Fibroblast of lung (primary cell): ENCODE results near the gene ZC3H12C. TPM values are rescaled to one million over a fixed set of nuclear protein-coding genes. Genes with fewer than 3 reads are reported as not detected.

ENCODE experiments used
- DNase-seq, 2 donors: peaks; one replicate each; pipeline versions ENCODE4 v3.0.0 to v3.0.0-alpha.2; 2010; ENCODE audit warnings: low read depth in 2 of 2
- H2AFZ ChIP-seq: 2 replicates; pipeline ENCODE4 v1.5.1; 2012; ENCODE audit warnings: low read length, control low read depth, inconsistent platforms
- H3K27ac ChIP-seq: 2 replicates; pipeline ENCODE4 v1.5.1; 2011; ENCODE audit warnings: low read length, control low read depth; ENCODE audit not compliant: insufficient read depth
- H3K27me3 ChIP-seq: 2 replicates; pipeline ENCODE4 v1.5.1; 2011; ENCODE audit warnings: mild to moderate bottlenecking, low read length; ENCODE audit not compliant: control insufficient read depth, insufficient read depth
- H3K36me3 ChIP-seq: 2 replicates; pipeline ENCODE4 v1.5.1; 2011; ENCODE audit warnings: low read length; ENCODE audit not compliant: control insufficient read depth, insufficient read depth
- H3K4me1 ChIP-seq: 2 replicates; pipeline ENCODE4 v1.5.1; 2011; ENCODE audit warnings: low read length; ENCODE audit not compliant: control insufficient read depth, insufficient read depth; ENCODE audit errors: extremely low read depth
- H3K4me2 ChIP-seq: 2 replicates; pipeline ENCODE4 v1.5.1; 2011; ENCODE audit warnings: low read length, control low read depth; ENCODE audit not compliant: insufficient read depth; ENCODE audit errors: extremely low read depth
- H3K4me3 ChIP-seq, 4 experiments: fragments of 200-600 bp in 1 of 4; sonication (generic) in 1 of 4; replicated peaks in 1 of 4; 2 replicates each; pipeline ENCODE4 v1.5.1; 2011 to 2016; ENCODE audit warnings: low read length in 4 of 4, low read depth in 3 of 4, mild to moderate bottlenecking in 3 of 4, control low read depth in 2 of 4, inconsistent platforms in 1 of 4, mixed read lengths in 1 of 4; ENCODE audit not compliant: insufficient read depth in 1 of 4; ENCODE audit errors: control extremely low read depth in 1 of 4
- H3K79me2 ChIP-seq: 2 replicates; pipeline ENCODE4 v1.5.1; 2012; ENCODE audit warnings: mild to moderate bottlenecking, low read length, inconsistent platforms; ENCODE audit not compliant: control insufficient read depth, insufficient read depth
- H3K9ac ChIP-seq: 2 replicates; pipeline ENCODE4 v1.5.1; 2011; ENCODE audit warnings: mild to moderate bottlenecking, low read length, control low read depth; ENCODE audit not compliant: insufficient read depth
- H3K9me3 ChIP-seq: 2 replicates; pipeline ENCODE4 v1.5.1; 2012; ENCODE audit warnings: low read depth, low read length; ENCODE audit not compliant: control insufficient read depth, insufficient read depth
- H4K20me1 ChIP-seq: 2 replicates; pipeline ENCODE4 v1.5.1; 2011; ENCODE audit warnings: low read length; ENCODE audit not compliant: control insufficient read depth, insufficient read depth; ENCODE audit errors: extremely low read depth
- EZH2 ChIP-seq: IDR thresholded peaks from 2 replicates; pipeline ENCODE4 v1.5.1; 2012; ENCODE audit warnings: low read length, control low read depth, mild to moderate bottlenecking; ENCODE audit errors: missing control alignments
- polyA plus RNA-seq, 2 donors: library from polyadenylated mRNA; depleted of rRNA in 1 of 2; stranded (reverse) in 1 of 2; unstranded in 1 of 2; fragments of >200 nt; gene quantifications; 2 replicates each; pipeline ENCODE4 v1.2.1, GENCODE V29; 2011 to 2012; ENCODE audit warnings: missing spikeins in 1 of 2
- total RNA-seq: library from RNA; depleted of rRNA; stranded (reverse); fragments of >200 nt; gene quantifications from 2 replicates; pipeline ENCODE4 v1.2.1, GENCODE V29; 2014
- TF ChIP-seq, protein P1 (sequence below), 2 donors: IDR thresholded peaks in 1 of 2; conservative IDR thresholded peaks in 1 of 2; 1 replicate in 1 of 2; 2 replicates in 1 of 2; pipeline ENCODE4 v1.5.1; 2011 to 2012; ENCODE audit warnings: low read length in 2 of 2, control low read depth in 1 of 2, inconsistent platforms in 1 of 2, low read depth in 1 of 2, mild to moderate bottlenecking in 1 of 2

Gene ZC3H12C
- total and polyA plus RNA-seq, 2 donors (not counting 1 experiment from before 2014, with no cell fraction given), result 7.2 to 10.1 TPM

GRCh38 chr11:110081462-110082376 is 11.5 kb upstream of the ZC3H12C start:
- TF ChIP-seq, protein P1, sequence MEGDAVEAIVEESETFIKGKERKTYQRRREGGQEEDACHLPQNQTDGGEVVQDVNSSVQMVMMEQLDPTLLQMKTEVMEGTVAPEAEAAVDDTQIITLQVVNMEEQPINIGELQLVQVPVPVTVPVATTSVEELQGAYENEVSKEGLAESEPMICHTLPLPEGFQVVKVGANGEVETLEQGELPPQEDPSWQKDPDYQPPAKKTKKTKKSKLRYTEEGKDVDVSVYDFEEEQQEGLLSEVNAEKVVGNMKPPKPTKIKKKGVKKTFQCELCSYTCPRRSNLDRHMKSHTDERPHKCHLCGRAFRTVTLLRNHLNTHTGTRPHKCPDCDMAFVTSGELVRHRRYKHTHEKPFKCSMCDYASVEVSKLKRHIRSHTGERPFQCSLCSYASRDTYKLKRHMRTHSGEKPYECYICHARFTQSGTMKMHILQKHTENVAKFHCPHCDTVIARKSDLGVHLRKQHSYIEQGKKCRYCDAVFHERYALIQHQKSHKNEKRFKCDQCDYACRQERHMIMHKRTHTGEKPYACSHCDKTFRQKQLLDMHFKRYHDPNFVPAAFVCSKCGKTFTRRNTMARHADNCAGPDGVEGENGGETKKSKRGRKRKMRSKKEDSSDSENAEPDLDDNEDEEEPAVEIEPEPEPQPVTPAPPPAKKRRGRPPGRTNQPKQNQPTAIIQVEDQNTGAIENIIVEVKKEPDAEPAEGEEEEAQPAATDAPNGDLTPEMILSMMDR (conservative IDR thresholded peaks at IDR 0.05 in 1 of 2, IDR thresholded peaks at IDR 0.05 in 1 of 2; ENCODE audit: low read depth in 1 of 2, low read length in 2 of 2), result no peak
- TF ChIP-seq EZH2, result no peak
- Histone ChIP-seq H2AFZ (no peak overlapping the region), H3K36me3 (no peaks in the 10 kb centered on the region), H4K20me1 (no peaks in the 10 kb centered on the region), H3K79me2 (no peaks in the 10 kb centered on the region), H3K9me3 (no peaks in the 10 kb centered on the region), H3K4me3 (no peak overlapping the region), H3K4me2 (no peak overlapping the region), H3K27me3 (no peaks in the 10 kb centered on the region), H3K27ac (no peak overlapping the region), H3K9ac (no peak overlapping the region), H3K4me1 (peaks cover 3% of the 10 kb centered on the region)
- DNase-seq, result no peak

DNA sequence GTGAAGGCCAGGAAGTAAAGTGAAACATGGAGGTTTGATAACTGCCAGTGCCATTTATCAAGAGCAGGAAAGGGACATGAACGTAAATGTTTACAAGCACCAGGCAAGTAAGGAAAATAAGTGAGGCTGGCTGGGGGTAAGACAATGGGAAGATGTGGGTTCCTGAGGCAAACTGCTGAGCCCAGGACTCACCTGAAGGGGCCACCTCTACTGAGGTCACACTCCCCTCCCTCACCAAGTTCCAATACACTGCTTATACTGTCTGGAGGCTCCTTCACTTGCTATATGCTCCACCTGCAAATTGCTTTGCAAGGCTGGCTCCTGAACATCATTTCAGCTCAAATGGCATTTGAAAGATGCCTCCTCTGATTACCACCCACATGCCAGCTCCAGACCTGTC is 10.3 kb upstream of the ZC3H12C start:
- DNase-seq, result no peak
- no peaks in the 10 kb centered on the region for H3K9me3 ChIP-seq
- H3K4me3 ChIP-seq, result no peak overlapping the region
- H4K20me1 ChIP-seq, result no peaks in the 10 kb centered on the region
- no peak overlapping the region for H2AFZ ChIP-seq
- H3K36me3 ChIP-seq, result no peaks in the 10 kb centered on the region
- no peaks in the 10 kb centered on the region for H3K4me1 ChIP-seq
- H3K9ac ChIP-seq, result no peak overlapping the region
- H3K27me3 ChIP-seq, result no peaks in the 10 kb centered on the region
- TF ChIP-seq, protein P1 (conservative IDR thresholded peaks at IDR 0.05 in 1 of 2, IDR thresholded peaks at IDR 0.05 in 1 of 2; ENCODE audit: low read depth in 1 of 2, low read length in 2 of 2), result no peak
- no peak for TF ChIP-seq EZH2
- H3K4me2 ChIP-seq, result no peak overlapping the region
- no peaks in the 10 kb centered on the region for H3K79me2 ChIP-seq
- H3K27ac ChIP-seq, result no peak overlapping the region

DNA sequence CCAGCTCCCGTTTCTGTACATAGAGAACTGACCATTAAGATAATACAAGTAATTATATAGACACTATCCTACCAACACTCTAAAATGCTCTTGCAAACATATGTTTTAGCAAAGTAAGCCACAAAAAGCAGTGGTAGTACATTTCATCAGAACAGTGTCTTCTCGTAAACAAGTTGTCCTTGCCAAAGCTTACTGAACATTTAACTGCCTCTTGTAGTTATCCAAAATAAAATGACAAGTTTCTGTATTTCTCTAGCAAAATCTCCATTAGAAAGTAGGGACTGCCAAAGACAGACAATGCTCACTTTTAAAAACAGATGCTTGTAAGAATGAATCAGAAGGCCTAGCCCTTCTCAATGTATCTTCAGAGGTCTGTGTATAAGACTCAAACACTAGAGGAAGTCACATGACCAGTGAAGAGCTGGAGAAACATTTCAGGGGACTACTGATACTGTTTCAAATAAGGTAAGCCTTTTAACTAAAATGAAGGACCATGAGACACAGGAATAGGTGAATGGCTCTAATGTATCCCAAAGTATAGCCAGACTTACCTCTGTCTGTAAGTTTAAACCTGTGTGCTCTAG is 7.8 kb upstream of the ZC3H12C start:
- TF ChIP-seq, protein P1 (conservative IDR thresholded peaks at IDR 0.05 in 1 of 2, IDR thresholded peaks at IDR 0.05 in 1 of 2; ENCODE audit: low read depth in 1 of 2, low read length in 2 of 2), result no peak
- no peak for TF ChIP-seq EZH2
- Histone ChIP-seq H2AFZ (no peak overlapping the region), H3K4me2 (no peak overlapping the region), H3K4me3 (no peak overlapping the region), H3K27me3 (no peaks in the 10 kb centered on the region), H3K9ac (no peak overlapping the region), H3K79me2 (no peaks in the 10 kb centered on the region), H4K20me1 (no peaks in the 10 kb centered on the region), H3K4me1 (no peaks in the 10 kb centered on the region), H3K36me3 (no peaks in the 10 kb centered on the region), H3K9me3 (no peaks in the 10 kb centered on the region), H3K27ac (no peak overlapping the region)
- peak in 1 of 2 donors; percentile 72 for DNase-seq
